H1 (cell line): Measurements from ENCODE around the gene DUSP2. TPM values are rescaled to one million over a fixed set of nuclear protein-coding genes. Genes with fewer than 3 reads are reported as not detected.
A peak's percentile ranks its signal among the peaks of the same experiment; 100 is the strongest.

Experiments used
- CTCF ChIA-PET: fragments of 300-600 bp; sonication (Branson Sonifier 250); formaldehyde crosslinking; loops from one replicate; lab custom pipeline; 2021; ENCODE audit not compliant: partially characterized antibody; lab: Charles Lee
- POLR2A ChIA-PET: fragments of 300-600 bp; sonication (Branson Sonifier 250); formaldehyde crosslinking; loops from one replicate; lab custom pipeline; 2021; ENCODE audit warnings: inconsistent platforms; ENCODE audit not compliant: partially characterized antibody; lab: Charles Lee
- DNase-seq, 2 experiments: peaks; one replicate each; pipeline versions ENCODE4 v3.0.0 to v3.0.0-alpha.2; 2010 to 2022; ENCODE audit warnings: low spot score in 2 of 2, low read depth in 1 of 2, mixed read lengths in 1 of 2
- FAIRE-seq: peaks from 2 replicates; lab custom pipeline; 2011; peaks lifted over from hg19 to GRCh38; lab: Jason Lieb, UNC
- H2AFZ ChIP-seq: 2 replicates; pipeline ENCODE4 v1.8.1; 2012; ENCODE audit warnings: low read length, inconsistent platforms
- H2AK5ac ChIP-seq: 2 replicates; pipeline ENCODE4 v1.6.1; 2013; ENCODE audit warnings: low read depth, low read length
- H2BK120ac ChIP-seq: replicated peaks from 2 replicates; pipeline ENCODE3; 2013; ENCODE audit warnings: low read depth, low read length, inconsistent platforms
- H2BK12ac ChIP-seq: 2 replicates; pipeline ENCODE4 v1.6.1; 2013; ENCODE audit warnings: low read depth, low read length
- H2BK15ac ChIP-seq: 2 replicates; pipeline ENCODE4 v1.6.1; 2013; ENCODE audit warnings: low read length
- H2BK20ac ChIP-seq: 2 replicates; pipeline ENCODE4 v1.6.1; 2013; ENCODE audit warnings: low read length
- H2BK5ac ChIP-seq: 2 replicates; pipeline ENCODE4 v1.6.1; 2013; ENCODE audit warnings: low read depth, low read length
- H3K14ac ChIP-seq: 2 replicates; pipeline ENCODE4 v1.6.1; 2013; ENCODE audit warnings: inconsistent platforms; ENCODE audit not compliant: insufficient read length
- H3K18ac ChIP-seq: 2 replicates; pipeline ENCODE4 v1.6.1; 2013; ENCODE audit warnings: low read length; ENCODE audit errors: extremely low read depth
- H3K23ac ChIP-seq: 2 replicates; pipeline ENCODE4 v1.6.1; 2013; ENCODE audit warnings: inconsistent platforms; ENCODE audit not compliant: insufficient read length
- H3K23me2 ChIP-seq: 2 replicates; pipeline ENCODE4 v1.6.1; 2013; ENCODE audit warnings: low read depth, low read length
- H3K27ac ChIP-seq: 2 replicates; pipeline ENCODE4 v1.6.1; 2011; ENCODE audit warnings: low read depth, low read length, inconsistent platforms
- H3K27me3 ChIP-seq, 4 experiments: replicated peaks in 1 of 4; 1 replicate in 1 of 4; 2 replicates in 3 of 4; pipeline versions ENCODE4 v1.6.1 to v1.8.1; 2011 to 2013; ENCODE audit warnings: low read length in 3 of 4, mild to moderate bottlenecking in 3 of 4, inconsistent platforms in 2 of 4, mixed read lengths in 2 of 4, moderate library complexity in 1 of 4; ENCODE audit not compliant: control insufficient read depth in 3 of 4, insufficient read depth in 3 of 4; ENCODE audit errors: extremely low read depth in 1 of 4
- H3K36me3 ChIP-seq, 4 experiments: 2 replicates each; pipeline versions ENCODE4 v1.6.1 to v1.8.1; 2011 to 2013; ENCODE audit warnings: mild to moderate bottlenecking in 4 of 4, low read length in 3 of 4, moderate library complexity in 2 of 4, control low read depth in 1 of 4, inconsistent platforms in 1 of 4; ENCODE audit not compliant: insufficient read depth in 4 of 4, control insufficient read depth in 2 of 4
- H3K4ac ChIP-seq: replicated peaks from 2 replicates; pipeline ENCODE3; 2013; ENCODE audit warnings: low read length, low read depth, mixed read lengths, inconsistent platforms; ENCODE audit not compliant: insufficient read length
- H3K4me1 ChIP-seq, 4 experiments: replicated peaks in 1 of 4; 1 replicate in 1 of 4; 2 replicates in 3 of 4; pipeline versions ENCODE4 v1.6.1 to v1.8.1; 2011 to 2013; ENCODE audit warnings: low read length in 3 of 4, inconsistent platforms in 2 of 4, mixed read lengths in 1 of 4; ENCODE audit not compliant: insufficient read depth in 4 of 4, control insufficient read depth in 3 of 4
- H3K4me2 ChIP-seq, 2 experiments: 2 replicates each; pipeline versions ENCODE4 v1.6.1 to v1.8.1; 2011 to 2013; ENCODE audit warnings: low read depth in 2 of 2, low read length in 2 of 2, control low read depth in 1 of 2, inconsistent platforms in 1 of 2, mild to moderate bottlenecking in 1 of 2; ENCODE audit not compliant: insufficient read depth in 1 of 2
- H3K4me3 ChIP-seq, 4 experiments: fragments of 200-600, 300-600 bp in 1 of 4; sonication (generic), shearing (Covaris generic), sonication (Bioruptor Twin) in 1 of 4; 2 replicates each; pipeline versions ENCODE4 v1.5.1 to v1.8.1; 2011 to 2016; ENCODE audit warnings: low read length in 4 of 4, low read depth in 3 of 4, control low read depth in 2 of 4, inconsistent platforms in 2 of 4, mild to moderate bottlenecking in 2 of 4, mixed read lengths in 1 of 4, moderate library complexity in 1 of 4; ENCODE audit not compliant: insufficient read depth in 2 of 4; ENCODE audit errors: extremely low read depth in 1 of 4
- H3K56ac ChIP-seq: replicated peaks from 2 replicates; pipeline ENCODE3; 2013; ENCODE audit warnings: low read depth, mild to moderate bottlenecking, mixed read lengths, low read length, inconsistent platforms; ENCODE audit not compliant: insufficient read length
- H3K79me1 ChIP-seq: 2 replicates; pipeline ENCODE4 v1.6.1; 2013; ENCODE audit warnings: low read depth, low read length, control low read depth
- H3K79me2 ChIP-seq, 2 experiments: 2 replicates each; pipeline versions ENCODE4 v1.6.1 to v1.8.1; 2012 to 2013; ENCODE audit warnings: low read length in 2 of 2, mild to moderate bottlenecking in 2 of 2, inconsistent platforms in 1 of 2; ENCODE audit not compliant: insufficient read depth in 2 of 2, control insufficient read depth in 1 of 2
- H3K9ac ChIP-seq, 4 experiments: replicated peaks in 1 of 4; 1 replicate in 1 of 4; 2 replicates in 3 of 4; pipeline versions ENCODE4 v1.6.1 to v1.8.1; 2011 to 2013; ENCODE audit warnings: low read depth in 3 of 4, low read length in 3 of 4, control low read depth in 2 of 4, mild to moderate bottlenecking in 2 of 4, moderate library complexity in 2 of 4, inconsistent platforms in 1 of 4; ENCODE audit errors: extremely low read depth in 1 of 4
- H3K9me3 ChIP-seq, 2 experiments: 2 replicates each; pipeline versions ENCODE4 v1.6.1 to v1.8.1; 2012 to 2013; ENCODE audit warnings: mild to moderate bottlenecking in 2 of 2, moderate library complexity in 2 of 2, control low read depth in 1 of 2, inconsistent platforms in 1 of 2, low read depth in 1 of 2, low read length in 1 of 2, mixed read lengths in 1 of 2; ENCODE audit not compliant: insufficient read depth in 2 of 2
- H4K20me1 ChIP-seq, 2 experiments: replicated peaks in 1 of 2; 2 replicates each; pipeline versions ENCODE3 to v1.8.1; 2011 to 2013; ENCODE audit warnings: inconsistent platforms in 2 of 2, low read length in 2 of 2, mild to moderate bottlenecking in 1 of 2; ENCODE audit not compliant: insufficient read depth in 2 of 2, control insufficient read depth in 1 of 2
- H4K5ac ChIP-seq: 2 replicates; pipeline ENCODE4 v1.6.1; 2013; ENCODE audit warnings: low read length, low read depth, mixed read lengths, inconsistent platforms; ENCODE audit not compliant: insufficient read length
- H4K8ac ChIP-seq: 2 replicates; pipeline ENCODE4 v1.8.0; 2013; ENCODE audit warnings: mild to moderate bottlenecking, moderate library complexity, low read length, inconsistent platforms; ENCODE audit not compliant: insufficient read depth; ENCODE audit errors: extremely low read depth
- H4K91ac ChIP-seq: replicated peaks from 2 replicates; pipeline ENCODE3; 2013; ENCODE audit warnings: low read length, mixed read lengths, inconsistent platforms; ENCODE audit not compliant: insufficient read length
- ATF3 ChIP-seq: IDR thresholded peaks from 2 replicates; pipeline ENCODE4 v1.6.1; 2011; ENCODE audit warnings: low read depth, mild to moderate bottlenecking, low read length; ENCODE audit not compliant: insufficient read depth
- SP1 ChIP-seq: IDR thresholded peaks from 2 replicates; pipeline ENCODE4 v1.6.1; 2011; ENCODE audit warnings: low read depth, low read length
- USF2 ChIP-seq: IDR thresholded peaks from 2 replicates; pipeline ENCODE4 v1.6.1; 2011; ENCODE audit warnings: low read length, improper control_type of control experiment
- WGBS, 2 experiments: shearing (Covaris generic) in 1 of 2; methylation state at CpG; one replicate each; pipeline versions ENCODE4 v1.1.6 to v1.1.7; 2013 to 2015; ENCODE audit warnings: low lambda C conversion rate in 2 of 2, mixed read lengths in 2 of 2, inconsistent platforms in 1 of 2, low coverage in 1 of 2, missing lambda C conversion rate in 1 of 2; ENCODE audit not compliant: insufficient replicate concordance in 2 of 2, insufficient coverage in 1 of 2, insufficient read length in 1 of 2; ENCODE audit errors: extremely low coverage in 1 of 2, missing lambda C conversion rate in 1 of 2; 5-methylcytosine and 5-hydroxymethylcytosine counted together
- polyA plus RNA-seq, 7 experiments: library from polyadenylated mRNA; depleted of rRNA in 3 of 7; stranded (reverse) in 5 of 7; unstranded in 2 of 7; fragments of >200 nt in 5 of 7; fragments of 200-250 nt in 2 of 7; gene quantifications; 1 replicate in 5 of 7; 2 replicates in 1 of 7; 4 replicates in 1 of 7; pipeline versions ENCODE4 v1.2.1 to v1.2.3, GENCODE V29; 2011 to 2013; ENCODE audit warnings: missing spikeins in 2 of 7, mixed read lengths in 2 of 7
- total RNA-seq: library from RNA; stranded (reverse); fragmentation: NEBNext Ultra II Directional; extraction: Animal tissue kit (Norgen Biotek cat#: 25700); gene quantifications from 2 replicates; pipeline ENCODE4 v1.2.1, GENCODE V29; 2021

Gene DUSP2
- total and polyA plus RNA-seq, 2 of the 8 experiments (the other 6 are each of a cell fraction or from before 2014, with no cell fraction given), result 10.1 to 10.4 TPM

GRCh38 chr2:96164459-96165184, 19.4 kb upstream of the DUSP2 start:
- no peak overlapping the region for H3K23ac ChIP-seq
- H3K23me2 ChIP-seq, result no peaks in the 10 kb centered on the region; the same call in 1 of the 2 replicates
- no peaks in the 10 kb centered on the region for H3K27me3 ChIP-seq
- H3K4ac ChIP-seq, result no peak overlapping the region
- no peak overlapping the region for H2BK12ac ChIP-seq
- H3K36me3 ChIP-seq, result no peaks in the 10 kb centered on the region
- H3K79me2 ChIP-seq, result no peaks in the 10 kb centered on the region
- no peak overlapping the region for H2BK120ac ChIP-seq
- no peaks in the 10 kb centered on the region for H4K20me1 ChIP-seq
- H3K18ac ChIP-seq, result no peak overlapping the region
- CTCF ChIA-PET, result interaction anchor here (1.5 to 5.2 kb wide), 4 partner anchors 9 to 21 kb away, joined by 5 to 31 read pairs (median 8); no protein-coding TSS in a partner anchor
- peak overlapping the region; percentile 72; the same call in 1 of the 2 replicates for H2BK15ac ChIP-seq
- no peak overlapping the region for H3K9ac ChIP-seq
- no peaks in the 10 kb centered on the region for H3K79me1 ChIP-seq
- no peak overlapping the region for H3K4me3 ChIP-seq
- no peak overlapping the region for H4K91ac ChIP-seq
- peak overlapping the region; percentile 84; the same call in 1 of the 2 replicates for H4K8ac ChIP-seq
- no peaks in the 10 kb centered on the region for H3K9me3 ChIP-seq
- no peak overlapping the region for H3K4me2 ChIP-seq
- FAIRE-seq (no peak), DNase-seq (no peak)
- POLR2A ChIA-PET, result no interaction called here
- H3K14ac ChIP-seq, result no peak overlapping the region
- H4K5ac ChIP-seq, result no peak overlapping the region
- no peak overlapping the region for H2BK5ac ChIP-seq
- peaks cover 0 to 7% (median 0%) of the 10 kb centered on the region in 4 experiments; a peak in 1 of 7 replicates for H3K4me1 ChIP-seq
- peak overlapping the region; percentile 74 for H2AFZ ChIP-seq
- no peak overlapping the region for H2AK5ac ChIP-seq
- WGBS, 2 experiments, result 78% methylated on average over 18 of the region's 18 CpGs; no CpG with 5 or more reads in 1 of the 2 experiments
- TF ChIP-seq SP1 (no peak), ATF3 (no peak), USF2 (peak; percentile 76)
- TF ChIP-seq, all 59 proteins: peak for 1
- H3K56ac ChIP-seq, result no peak overlapping the region
- H3K27ac ChIP-seq, result no peak overlapping the region
- no peak overlapping the region for H2BK20ac ChIP-seq
